Activated B cell treated with CpG ODN at 0.5 μM for 24 hours (primary cell): ENCODE measurements around the gene ACOX2. TPM values are rescaled to one million over a fixed set of nuclear protein-coding genes. Genes with fewer than 3 reads are reported as not detected.
"Not testable (repeated sequence)": the region's sequence is repeated elsewhere in the genome, so short reads cannot be mapped to it uniquely, and the experiment has no call there.

Experiments
- ATAC-seq: fragments of 200-7000 bp; cut with Tn5 transposase; one replicate; pipeline ENCODE4 v1.10.0; 2021; ENCODE audit warnings: low read depth, mild to moderate bottlenecking, moderate library complexity
- CTCF ChIA-PET: fragments of 350-600 bp; sonication (Branson Sonifier 250); formaldehyde crosslinking; loops from one replicate; lab custom pipeline; 2021; ENCODE audit warnings: antibody characterized with exemption; lab: Charles Lee
- POLR2A ChIA-PET: fragments of 350-600 bp; sonication (Branson Sonifier 250); formaldehyde crosslinking; loops from one replicate; lab custom pipeline; 2021; ENCODE audit warnings: antibody characterized with exemption; lab: Charles Lee
- DNase-seq: peaks from one replicate; pipeline ENCODE4 v3.0.0; 2022
- H3K27ac Mint-ChIP-seq: one replicate; pipeline ENCODE4 v1.8.0; 2020; ENCODE audit warnings: mixed read lengths
- H3K27me3 Mint-ChIP-seq: one replicate; pipeline ENCODE4 v1.8.0; 2021; ENCODE audit warnings: mixed read lengths
- H3K36me3 Mint-ChIP-seq: one replicate; pipeline ENCODE4 v1.8.0; 2021; ENCODE audit warnings: low read depth, mixed read lengths
- H3K4me1 Mint-ChIP-seq: one replicate; pipeline ENCODE4 v1.8.0; 2021; ENCODE audit warnings: mixed read lengths
- H3K4me3 Mint-ChIP-seq: one replicate; pipeline ENCODE4 v1.8.0; 2020; ENCODE audit warnings: mild to moderate bottlenecking, mixed read lengths
- H3K9me3 Mint-ChIP-seq: one replicate; pipeline ENCODE4 v1.8.0; 2020; ENCODE audit warnings: mixed read lengths
- intact Hi-C: fragments of 100-400 bp; cut with micrococcal nuclease; formaldehyde crosslinking; loops from one replicate; pipeline ENCODE4 v1.15.1; 2024
- total RNA-seq: library from RNA; stranded (reverse); gene quantifications from 2 replicates; pipeline ENCODE4 v1.2.3, GENCODE V29; 2022
- TF ChIP-seq, protein P1 (sequence below): fragments of 200-600 bp; IDR thresholded peaks from one replicate; pipeline ENCODE4 v1.8.0; 2022; ENCODE audit warnings: antibody characterized with exemption, mild to moderate bottlenecking

Gene ACOX2
- total RNA-seq, 1 donor from 2014 or later = not detected

- H3K27ac Mint-ChIP-seq = no peak overlapping the region
- H3K27me3 Mint-ChIP-seq = no peaks in the 10 kb centered on the region
- CTCF ChIA-PET = interaction anchor here (0.9 to 1.4 kb wide), 6 partner anchors 38 to 224 kb away, joined by 3 to 5 read pairs (median 3); no protein-coding TSS in a partner anchor
- peaks cover 7% of the 10 kb centered on the region for H3K4me1 Mint-ChIP-seq
- TF ChIP-seq, protein P1, sequence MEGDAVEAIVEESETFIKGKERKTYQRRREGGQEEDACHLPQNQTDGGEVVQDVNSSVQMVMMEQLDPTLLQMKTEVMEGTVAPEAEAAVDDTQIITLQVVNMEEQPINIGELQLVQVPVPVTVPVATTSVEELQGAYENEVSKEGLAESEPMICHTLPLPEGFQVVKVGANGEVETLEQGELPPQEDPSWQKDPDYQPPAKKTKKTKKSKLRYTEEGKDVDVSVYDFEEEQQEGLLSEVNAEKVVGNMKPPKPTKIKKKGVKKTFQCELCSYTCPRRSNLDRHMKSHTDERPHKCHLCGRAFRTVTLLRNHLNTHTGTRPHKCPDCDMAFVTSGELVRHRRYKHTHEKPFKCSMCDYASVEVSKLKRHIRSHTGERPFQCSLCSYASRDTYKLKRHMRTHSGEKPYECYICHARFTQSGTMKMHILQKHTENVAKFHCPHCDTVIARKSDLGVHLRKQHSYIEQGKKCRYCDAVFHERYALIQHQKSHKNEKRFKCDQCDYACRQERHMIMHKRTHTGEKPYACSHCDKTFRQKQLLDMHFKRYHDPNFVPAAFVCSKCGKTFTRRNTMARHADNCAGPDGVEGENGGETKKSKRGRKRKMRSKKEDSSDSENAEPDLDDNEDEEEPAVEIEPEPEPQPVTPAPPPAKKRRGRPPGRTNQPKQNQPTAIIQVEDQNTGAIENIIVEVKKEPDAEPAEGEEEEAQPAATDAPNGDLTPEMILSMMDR = no peak
- intact Hi-C loops = no loop called here
- DNase-seq = no peak
- H3K4me3 Mint-ChIP-seq = no peak overlapping the region
- H3K9me3 Mint-ChIP-seq = no peaks in the 10 kb centered on the region
- no peaks in the 10 kb centered on the region for H3K36me3 Mint-ChIP-seq
- ATAC-seq = no peak
- POLR2A ChIA-PET = interaction anchor here (0.5 kb wide), 1 partner anchor 335 kb away, joined by 3 read pairs; no protein-coding TSS in a partner anchor
These were observed 5.4 kb downstream of the ACOX2 start for GRCh38 chr3:58531555-58531954.

- H3K9me3 Mint-ChIP-seq = no peaks in the 10 kb centered on the region
- DNase-seq (no peak), ATAC-seq (no peak)
- no peak overlapping the region for H3K4me3 Mint-ChIP-seq
- no peaks in the 10 kb centered on the region for H3K36me3 Mint-ChIP-seq
- peaks cover 7% of the 10 kb centered on the region for H3K4me1 Mint-ChIP-seq
- no peaks in the 10 kb centered on the region for H3K27me3 Mint-ChIP-seq
- intact Hi-C loops = no loop called here
- TF ChIP-seq, protein P1 = no peak
- CTCF ChIA-PET = interaction anchor here (1.0 kb wide), 2 partner anchors 100 to 115 kb away, joined by 3 read pairs; no protein-coding TSS in a partner anchor
- H3K27ac Mint-ChIP-seq = no peak overlapping the region
- POLR2A ChIA-PET = no interaction called here
These were observed 6.6 kb downstream of the ACOX2 start for GRCh38 chr3:58530354-58530865.

DNA sequence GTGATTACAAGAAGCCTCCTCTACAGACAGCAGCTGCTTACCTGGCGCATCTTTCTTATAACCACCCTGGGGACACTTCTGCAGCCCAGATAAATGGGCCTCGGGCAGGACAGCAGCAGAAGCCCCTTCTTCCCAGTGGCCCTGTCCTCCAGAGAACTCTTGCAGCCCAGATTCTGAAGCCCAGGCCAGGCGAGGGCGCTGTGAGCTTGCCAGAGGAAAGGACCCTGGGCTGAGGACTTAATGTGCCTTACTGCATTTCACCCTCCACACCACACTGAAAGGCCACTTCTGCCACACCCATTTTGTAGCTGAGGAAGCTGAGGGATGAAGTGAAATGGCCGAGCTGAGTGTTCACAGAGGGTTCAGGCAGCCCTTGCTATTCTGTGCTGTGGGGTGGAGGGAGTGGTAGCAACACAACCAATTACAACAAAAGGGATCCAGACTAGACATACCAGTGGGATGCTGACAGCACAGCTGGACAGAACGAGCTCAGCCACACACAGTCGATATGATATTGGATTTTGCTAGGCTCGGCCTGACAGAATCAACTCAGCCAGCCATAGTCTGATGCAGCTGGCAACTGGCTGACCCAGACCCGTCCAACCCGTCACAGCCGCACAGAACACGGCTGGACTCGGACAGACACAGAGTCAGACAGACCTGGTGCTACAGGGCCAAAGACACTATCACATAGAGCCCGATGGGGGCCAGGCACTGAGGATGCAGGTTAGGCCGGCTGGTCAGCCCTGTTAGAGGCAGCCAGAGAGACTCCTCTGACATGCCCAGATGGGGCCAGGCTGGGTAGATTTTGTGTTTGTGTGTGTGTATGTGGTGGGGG lies 7.3 kb downstream of the ACOX2 start:
- intact Hi-C loops = no loop called here
- CTCF ChIA-PET = interaction anchor here (1.0 to 1.5 kb wide), 2 partner anchors 114 to 221 kb away, joined by 3 read pairs; no protein-coding TSS in a partner anchor
- no peaks in the 10 kb centered on the region for H3K27me3 Mint-ChIP-seq
- TF ChIP-seq, protein P1 = no peak
- DNase-seq = no peak
- H3K9me3 Mint-ChIP-seq = no peaks in the 10 kb centered on the region
- no peaks in the 10 kb centered on the region for H3K36me3 Mint-ChIP-seq
- H3K4me1 Mint-ChIP-seq = peaks cover 7% of the 10 kb centered on the region
- no peak overlapping the region for H3K4me3 Mint-ChIP-seq
- POLR2A ChIA-PET = no interaction called here
- ATAC-seq = no peak
- H3K27ac Mint-ChIP-seq = no peak overlapping the region

- no peak for ATAC-seq
- TF ChIP-seq, protein P1 = no peak
These were observed 8.4 kb downstream of the ACOX2 start for GRCh38 chr3:58528629-58529028.

DNA sequence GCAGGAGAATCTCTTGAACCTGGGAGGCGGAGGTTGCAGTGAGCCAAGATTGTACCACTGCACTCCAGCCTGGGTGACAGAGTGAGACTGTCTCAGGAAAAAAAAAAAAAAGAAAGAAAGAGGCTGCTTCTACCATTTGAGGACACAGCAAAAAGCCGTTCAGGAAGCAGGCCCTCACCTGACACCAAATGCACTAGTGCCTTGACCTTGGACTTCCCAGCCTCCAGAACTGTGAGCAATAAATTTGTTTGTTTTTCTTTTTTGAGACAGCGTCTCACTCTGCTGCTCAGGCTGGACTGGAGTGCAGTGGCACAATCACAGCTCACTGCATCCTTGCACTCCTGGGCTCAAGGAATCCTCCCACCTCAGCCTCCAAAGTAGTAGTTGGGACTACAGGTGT lies 9.6 kb downstream of the ACOX2 start:
- H3K4me3 Mint-ChIP-seq, intact Hi-C loops, H3K27me3 Mint-ChIP-seq, H3K36me3 Mint-ChIP-seq, H3K27ac Mint-ChIP-seq, H3K9me3 Mint-ChIP-seq, ATAC-seq, DNase-seq, H3K4me1 Mint-ChIP-seq: not testable (repeated sequence)
- CTCF ChIA-PET = interaction anchor here (1.0 kb wide), 1 partner anchor 11 kb away, joined by 4 read pairs; no protein-coding TSS in a partner anchor
- POLR2A ChIA-PET = interaction anchor here (0.6 kb wide), 1 partner anchor 332 kb away, joined by 3 read pairs; no protein-coding TSS in a partner anchor

More at GRCh38 chr3:58528629-58529028, 8.4 kb downstream of the ACOX2 start:
- DNase-seq = no peak
- intact Hi-C loops = no loop called here
- peaks cover 7% of the 10 kb centered on the region for H3K4me1 Mint-ChIP-seq
- H3K4me3 Mint-ChIP-seq = no peak overlapping the region
- H3K36me3 Mint-ChIP-seq = no peaks in the 10 kb centered on the region
- no peaks in the 10 kb centered on the region for H3K9me3 Mint-ChIP-seq
- CTCF ChIA-PET = interaction anchor here (0.8 to 1.5 kb wide), 3 partner anchors 9 to 220 kb away, joined by 3 to 4 read pairs (median 3); partner anchors contain the start of gene KCTD6
- H3K27ac Mint-ChIP-seq = no peak overlapping the region
- H3K27me3 Mint-ChIP-seq = no peaks in the 10 kb centered on the region
- POLR2A ChIA-PET = no interaction called here
